Measurements from ENCODE around the gene NUTM2F. TPM values are rescaled to one million over a fixed set of nuclear protein-coding genes. Genes with fewer than 3 reads are reported as not detected.

Gene NUTM2F
- total and polyA plus RNA-seq, 2 donors (not counting 3 experiments of a cell fraction or from before 2014, with no cell fraction given), result not detected

DNA sequence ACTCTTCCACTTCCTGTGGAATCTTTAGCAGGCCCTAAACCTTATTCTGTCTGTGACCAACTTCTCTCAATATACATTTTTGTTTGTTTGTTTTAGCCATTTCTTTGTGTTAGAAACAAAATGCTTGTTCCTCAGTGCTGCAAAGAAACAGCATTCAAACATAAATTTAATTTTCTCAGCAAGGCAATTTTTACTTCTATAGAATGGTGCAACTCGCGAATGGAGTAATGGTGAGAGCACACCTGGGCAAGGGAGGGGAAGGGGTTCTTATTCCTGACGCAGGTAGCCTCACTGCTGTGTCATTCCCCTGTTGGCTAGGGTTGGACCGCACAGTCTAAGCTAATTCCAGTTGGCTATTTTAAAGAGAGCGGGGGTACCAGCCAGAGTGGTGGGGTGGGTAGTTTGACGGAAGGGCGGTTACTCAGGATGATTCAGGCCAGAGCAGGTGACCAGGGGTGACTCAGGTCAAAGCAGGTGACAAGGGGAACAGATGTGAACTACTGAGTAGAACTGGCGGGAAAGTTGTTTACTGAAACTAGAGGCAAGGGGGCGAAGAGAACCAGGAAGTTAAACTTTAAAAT, 47.9 kb downstream of the NUTM2F start:
- no peak for FAIRE-seq
- Histone ChIP-seq H3K36me3 (ENCODE audit: control insufficient read depth in 2 of 2, extremely low read depth in 1 of 2, insufficient read depth in 2 of 2, low read length in 2 of 2) (peaks cover 5 to 6% of the 10 kb centered on the region in 2 experiments), H3K27ac (ENCODE audit: insufficient read depth, low read depth, low read length) (no peak overlapping the region), H3K9ac (replicated peaks; ENCODE audit: extremely low read depth, insufficient read depth, low read length) (no peak overlapping the region), H3K4me2 (ENCODE audit: insufficient read depth, low read length) (no peak overlapping the region), H4K20me1 (replicated peaks; ENCODE audit: control insufficient read depth, extremely low read depth, insufficient read depth, low read length) (no peaks in the 10 kb centered on the region), H3K4me3 (replicated peaks in 1 of 3; ENCODE audit: insufficient read depth in 1 of 3, low read depth in 1 of 3, low read length in 3 of 3) (no peak overlapping the region), H3K4me1 (ENCODE audit: control insufficient read depth, extremely low read depth, insufficient read depth, low read length) (peaks cover 8% of the 10 kb centered on the region), H3K9me3 (replicated peaks; ENCODE audit: control insufficient read depth, insufficient read depth, low read length) (no peaks in the 10 kb centered on the region), H2AFZ (ENCODE audit: low read depth, low read length) (no peak overlapping the region), H3K27me3 (ENCODE audit: control insufficient read depth in 2 of 2, insufficient read depth in 2 of 2, low read length in 2 of 2) (no peaks in the 10 kb centered on the region), H3K9me1 (replicated peaks; ENCODE audit: control insufficient read depth, extremely low read depth, insufficient read depth, low read length) (no peaks in the 10 kb centered on the region), H3K79me2 (ENCODE audit: control insufficient read depth, insufficient read depth, low read length) (peaks cover 2% of the 10 kb centered on the region)
- DNase-seq (ENCODE audit: low read depth, low spot score), result no peak
- ChIA-PET CTCF (no interaction called here), POLR2A (no interaction called here)
- BruUV-seq (replicated peaks), result no TSS peak
- intact Hi-C loops (cut with micrococcal nuclease), result no loop called here
- TF ChIP-seq, protein P1, sequence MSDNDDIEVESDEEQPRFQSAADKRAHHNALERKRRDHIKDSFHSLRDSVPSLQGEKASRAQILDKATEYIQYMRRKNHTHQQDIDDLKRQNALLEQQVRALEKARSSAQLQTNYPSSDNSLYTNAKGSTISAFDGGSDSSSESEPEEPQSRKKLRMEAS (IDR thresholded peaks at IDR 0.05; ENCODE audit: insufficient read depth, insufficient read length), result no peak
- TF ChIP-seq EZH2 (IDR thresholded peaks at IDR 0.05; ENCODE audit: borderline replicate concordance, low read depth, low read length, severe bottlenecking) (no peak), FOS (IDR thresholded peaks at IDR 0.05; ENCODE audit: borderline replicate concordance, insufficient read depth, low read length) (no peak), POLR2A (IDR thresholded peaks at IDR 0.05; ENCODE audit: low read depth, low read length) (no peak), POLR2AphosphoS5 (IDR thresholded peaks at IDR 0.05; ENCODE audit: insufficient read depth, low read depth, low read length) (no peak), JUN (IDR thresholded peaks at IDR 0.05; ENCODE audit: borderline replicate concordance, insufficient read depth, insufficient read length, low read depth) (no peak), GATA2 (IDR thresholded peaks at IDR 0.05; ENCODE audit: insufficient read depth, insufficient read length, low read depth, low read length) (no peak), MYC (IDR thresholded peaks at IDR 0.05; ENCODE audit: low read depth, low read length) (no peak)
- TF ChIP-seq, protein P2, sequence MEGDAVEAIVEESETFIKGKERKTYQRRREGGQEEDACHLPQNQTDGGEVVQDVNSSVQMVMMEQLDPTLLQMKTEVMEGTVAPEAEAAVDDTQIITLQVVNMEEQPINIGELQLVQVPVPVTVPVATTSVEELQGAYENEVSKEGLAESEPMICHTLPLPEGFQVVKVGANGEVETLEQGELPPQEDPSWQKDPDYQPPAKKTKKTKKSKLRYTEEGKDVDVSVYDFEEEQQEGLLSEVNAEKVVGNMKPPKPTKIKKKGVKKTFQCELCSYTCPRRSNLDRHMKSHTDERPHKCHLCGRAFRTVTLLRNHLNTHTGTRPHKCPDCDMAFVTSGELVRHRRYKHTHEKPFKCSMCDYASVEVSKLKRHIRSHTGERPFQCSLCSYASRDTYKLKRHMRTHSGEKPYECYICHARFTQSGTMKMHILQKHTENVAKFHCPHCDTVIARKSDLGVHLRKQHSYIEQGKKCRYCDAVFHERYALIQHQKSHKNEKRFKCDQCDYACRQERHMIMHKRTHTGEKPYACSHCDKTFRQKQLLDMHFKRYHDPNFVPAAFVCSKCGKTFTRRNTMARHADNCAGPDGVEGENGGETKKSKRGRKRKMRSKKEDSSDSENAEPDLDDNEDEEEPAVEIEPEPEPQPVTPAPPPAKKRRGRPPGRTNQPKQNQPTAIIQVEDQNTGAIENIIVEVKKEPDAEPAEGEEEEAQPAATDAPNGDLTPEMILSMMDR (IDR thresholded peaks at IDR 0.05; ENCODE audit: extremely low read depth in 1 of 2, insufficient read depth in 1 of 2, low read depth in 1 of 2, low read length in 2 of 2), result no peak
- dilution Hi-C loops (cut with MboI; ENCODE audit: extremely low pct_ligation_motif_present, low sequenced_read_pairs), result no loop called here
